Fibroblast of pulmonary artery (primary cell): ENCODE data around the gene KMT2E.

ENCODE experiments used
- DNase-seq: peaks from one replicate; pipeline ENCODE4 v3.0.0-alpha.2; 2010; ENCODE audit warnings: low read depth
- H3K4me3 ChIP-seq: replicated peaks from 2 replicates; pipeline ENCODE4 v1.5.1; 2011; ENCODE audit warnings: low read depth, mild to moderate bottlenecking, control low read depth, low read length, moderate library complexity
- TF ChIP-seq, protein P1 (sequence below): IDR thresholded peaks from 2 replicates; pipeline ENCODE4 v1.5.1; 2011; ENCODE audit warnings: mild to moderate bottlenecking, control low read depth, low read length, inconsistent platforms; ENCODE audit errors: missing control alignments

KMT2E gene

DNA sequence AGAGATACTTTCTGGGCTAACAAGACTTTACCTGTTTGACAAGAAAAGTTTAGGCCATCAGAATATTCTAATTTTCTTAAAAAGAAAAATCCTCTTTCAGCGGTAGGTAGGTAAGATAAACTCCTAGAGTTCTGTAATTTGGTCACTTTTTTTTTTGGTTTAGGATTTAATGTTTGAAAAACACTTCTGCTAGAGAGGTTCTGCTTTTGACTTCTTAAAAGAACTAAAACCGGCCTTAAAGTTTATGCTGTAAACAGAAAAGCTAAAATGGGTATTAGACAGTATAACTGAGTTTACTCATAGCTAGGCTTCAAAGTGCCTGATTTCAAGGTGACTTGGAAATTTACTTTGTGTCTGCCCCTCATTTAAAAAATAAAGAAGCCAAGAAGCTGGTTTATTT lies 21.7 kb upstream of the KMT2E start:
- no peak for DNase-seq
- no peak overlapping the region for H3K4me3 ChIP-seq
- TF ChIP-seq, protein P1, sequence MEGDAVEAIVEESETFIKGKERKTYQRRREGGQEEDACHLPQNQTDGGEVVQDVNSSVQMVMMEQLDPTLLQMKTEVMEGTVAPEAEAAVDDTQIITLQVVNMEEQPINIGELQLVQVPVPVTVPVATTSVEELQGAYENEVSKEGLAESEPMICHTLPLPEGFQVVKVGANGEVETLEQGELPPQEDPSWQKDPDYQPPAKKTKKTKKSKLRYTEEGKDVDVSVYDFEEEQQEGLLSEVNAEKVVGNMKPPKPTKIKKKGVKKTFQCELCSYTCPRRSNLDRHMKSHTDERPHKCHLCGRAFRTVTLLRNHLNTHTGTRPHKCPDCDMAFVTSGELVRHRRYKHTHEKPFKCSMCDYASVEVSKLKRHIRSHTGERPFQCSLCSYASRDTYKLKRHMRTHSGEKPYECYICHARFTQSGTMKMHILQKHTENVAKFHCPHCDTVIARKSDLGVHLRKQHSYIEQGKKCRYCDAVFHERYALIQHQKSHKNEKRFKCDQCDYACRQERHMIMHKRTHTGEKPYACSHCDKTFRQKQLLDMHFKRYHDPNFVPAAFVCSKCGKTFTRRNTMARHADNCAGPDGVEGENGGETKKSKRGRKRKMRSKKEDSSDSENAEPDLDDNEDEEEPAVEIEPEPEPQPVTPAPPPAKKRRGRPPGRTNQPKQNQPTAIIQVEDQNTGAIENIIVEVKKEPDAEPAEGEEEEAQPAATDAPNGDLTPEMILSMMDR: no peak

DNA sequence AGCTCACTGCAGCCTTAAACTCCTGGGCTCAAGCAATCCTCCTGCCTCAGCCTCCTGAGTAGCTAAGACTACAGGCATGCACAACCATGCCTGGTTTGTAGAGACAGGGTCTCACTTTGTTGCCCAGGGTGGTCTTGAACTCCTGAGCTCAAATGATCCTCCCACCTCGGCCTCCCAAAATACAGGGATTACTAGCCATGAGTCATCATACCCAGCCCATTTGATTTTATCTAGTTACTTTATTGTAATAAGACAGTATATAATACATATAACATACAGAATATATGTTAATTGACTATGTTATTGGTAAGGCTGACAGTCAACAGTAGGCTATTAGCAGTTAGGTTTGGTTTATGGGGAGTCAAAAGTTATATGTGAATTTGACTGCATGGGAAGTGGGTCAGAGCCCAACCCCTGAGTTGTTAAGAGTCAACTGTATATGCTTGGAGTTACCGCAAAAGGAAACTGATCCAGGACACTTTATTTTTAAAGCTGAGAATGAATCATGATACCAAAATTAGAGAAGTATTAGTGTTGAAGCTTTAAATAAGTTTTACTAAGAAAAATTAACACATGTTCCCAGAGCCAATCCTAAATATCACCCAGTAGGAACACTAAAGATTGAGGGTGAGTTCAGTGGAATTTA lies 20.7 kb upstream of the KMT2E start:
- H3K4me3 ChIP-seq: no peak overlapping the region
- DNase-seq: no peak
- TF ChIP-seq, protein P1: no peak

DNA sequence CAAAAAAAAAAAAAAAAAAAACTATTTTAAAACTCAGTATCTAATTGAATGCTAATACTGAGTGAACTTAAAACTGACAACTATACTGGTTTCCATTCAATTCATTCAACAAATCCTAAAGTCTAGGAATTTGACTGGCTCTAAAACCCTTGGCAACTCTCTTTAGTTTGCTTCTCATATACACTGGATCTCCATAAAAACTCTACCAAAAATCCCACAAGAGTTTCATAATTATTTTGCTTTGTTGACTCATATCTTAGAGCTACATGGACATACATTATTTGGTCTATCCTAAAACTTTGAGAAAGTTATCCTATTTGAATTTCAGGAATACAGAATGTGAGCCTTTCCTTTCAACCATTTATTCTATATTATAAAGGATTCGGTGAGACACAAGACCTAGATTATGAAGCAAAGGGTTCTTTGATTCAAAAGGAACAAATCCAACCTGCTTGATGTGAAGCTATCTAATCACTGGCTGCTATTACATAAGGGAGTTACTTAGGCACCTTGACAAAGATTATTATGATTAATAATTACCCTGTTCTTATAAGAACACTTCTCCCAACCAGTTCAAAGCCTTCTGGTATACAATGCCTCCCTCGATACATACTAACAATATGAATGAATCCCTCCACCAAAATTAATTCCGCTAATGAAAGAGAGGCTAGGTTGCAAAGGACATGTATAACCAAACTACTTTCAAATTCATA lies 15.8 kb upstream of the KMT2E start:
- DNase-seq: no peak
- TF ChIP-seq, protein P1: no peak
- H3K4me3 ChIP-seq: no peak overlapping the region

DNA sequence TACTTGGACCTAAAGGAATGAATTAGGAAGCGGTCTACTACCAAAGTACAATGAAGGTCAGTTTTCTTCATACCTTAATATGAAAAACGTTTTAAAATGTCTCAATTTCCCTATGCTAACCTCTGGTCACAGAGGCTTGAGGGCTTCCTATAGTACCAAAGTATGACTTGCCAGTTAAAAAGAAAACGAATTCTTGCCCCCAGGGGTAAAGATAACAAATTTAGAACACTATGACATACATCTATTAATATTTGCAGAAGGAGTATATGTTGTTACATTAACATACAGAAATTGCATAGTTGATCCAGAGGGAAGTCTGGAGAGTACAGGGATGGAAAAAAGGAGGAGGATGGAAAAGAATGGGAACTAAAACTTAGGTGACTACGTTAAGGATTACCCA lies 13.8 kb upstream of the KMT2E start:
- DNase-seq: no peak
- H3K4me3 ChIP-seq: no peak overlapping the region
- TF ChIP-seq, protein P1: no peak

DNA sequence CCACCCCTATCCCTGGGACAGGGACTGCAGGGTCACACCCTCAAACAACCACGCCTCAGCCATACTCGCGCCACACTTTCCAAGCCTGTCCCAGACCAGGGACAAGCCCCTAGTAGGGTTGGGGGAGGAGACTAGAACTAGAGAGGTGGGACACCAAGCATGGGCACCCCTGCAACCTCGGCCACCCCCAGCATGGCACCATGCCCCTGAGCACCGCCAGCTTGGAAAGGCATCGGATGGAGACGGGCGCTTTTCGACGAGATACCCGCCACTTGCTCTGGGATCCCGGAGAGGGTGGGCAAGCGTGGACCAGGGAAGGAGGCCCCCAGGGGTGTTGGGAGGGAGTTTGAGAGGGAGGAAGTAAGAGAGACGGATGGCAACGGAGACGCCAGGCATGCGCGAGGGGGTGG lies 13.1 kb upstream of the KMT2E start:
- no peak for DNase-seq
- H3K4me3 ChIP-seq: no peak overlapping the region
- TF ChIP-seq, protein P1: no peak

DNA sequence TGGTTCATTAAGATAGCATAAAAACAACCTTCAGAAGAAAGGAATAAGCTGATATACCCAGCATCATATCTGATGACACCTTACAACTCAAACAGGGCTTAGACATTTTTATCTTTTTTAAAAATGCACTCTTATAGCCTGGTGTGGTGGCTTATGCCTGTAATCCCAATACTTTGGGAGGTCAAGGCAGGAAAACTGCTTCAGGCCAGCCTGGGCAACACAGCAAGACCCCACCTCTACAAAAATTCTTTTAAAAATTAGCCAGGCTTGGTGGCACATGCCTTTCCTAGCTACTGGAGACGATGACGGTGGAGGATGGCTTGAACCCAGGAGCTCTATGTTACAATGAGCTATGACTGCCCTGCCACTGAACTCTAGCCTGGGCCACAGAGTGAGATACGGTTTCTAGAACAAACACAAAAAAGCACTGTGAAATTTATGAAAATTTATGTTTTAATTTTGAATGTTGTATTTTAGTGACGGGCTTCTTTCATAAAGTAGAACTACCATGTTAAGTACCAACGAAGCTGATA lies 12.3 kb upstream of the KMT2E start:
- H3K4me3 ChIP-seq: no peak overlapping the region
- no peak for DNase-seq
- TF ChIP-seq, protein P1: no peak
